Esophagus squamous epithelium (tissue), 4 donors: ENCODE measurements around the gene SNAP29.
"Not testable (repeated sequence)": the region's sequence is repeated elsewhere in the genome, so short reads cannot be mapped to it uniquely, and the experiment has no call there.

Experiments
- CTCF ChIP-seq, 6 experiments: fragments of 450-650 bp in 4 of 6; fragments of 200-600 bp in 2 of 6; sonication (generic) in 2 of 6; IDR thresholded peaks; one replicate each; pipeline ENCODE4 v1.5.1; 2016 to 2019; ENCODE audit warnings: antibody characterized with exemption in 6 of 6, mild to moderate bottlenecking in 4 of 6, moderate library complexity in 4 of 6
- POLR2A ChIP-seq, 4 donors: fragments of 450-650 bp; IDR thresholded peaks; one replicate each; pipeline ENCODE4 v1.6.1; 2017; ENCODE audit warnings: antibody characterized with exemption in 4 of 4, mild to moderate bottlenecking in 4 of 4, moderate library complexity in 3 of 4

- TF ChIP-seq CTCF, POLR2A (IDR thresholded peaks at IDR 0.05): not testable (repeated sequence)
Observed at GRCh38 chr22:20908717-20909116, 49.9 kb downstream of the SNAP29 start.
